ENCODE data around the gene SLC36A2. TPM values are rescaled to one million over a fixed set of nuclear protein-coding genes. Genes with fewer than 3 reads are reported as not detected.
"Not testable (repeated sequence)": the region's sequence is repeated elsewhere in the genome, so short reads cannot be mapped to it uniquely, and the experiment has no call there.

Gene SLC36A2
- total RNA-seq, 1 donor from 2014 or later: not detected

DNA sequence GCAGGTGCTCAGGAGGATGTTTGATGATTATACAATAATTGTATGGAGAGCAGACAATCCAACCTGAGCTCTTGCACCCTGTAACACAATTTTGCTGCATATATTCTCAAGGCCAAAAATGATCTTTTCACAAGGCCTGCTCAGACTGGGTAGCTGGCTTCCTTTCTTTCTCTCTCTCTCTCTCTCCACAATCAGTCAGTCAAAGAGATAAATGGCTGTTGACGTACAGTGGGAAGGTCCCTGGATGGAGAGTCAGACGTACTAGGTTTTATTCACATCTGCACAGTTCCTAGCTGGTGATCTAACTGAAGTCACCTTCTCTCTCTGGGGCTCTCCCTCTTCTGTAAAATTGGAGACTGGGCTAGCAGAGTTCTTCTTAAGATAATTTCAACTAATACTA is 19.8 kb downstream of the SLC36A2 start:
- no peak for DNase-seq (ENCODE audit: low spot score)

DNA sequence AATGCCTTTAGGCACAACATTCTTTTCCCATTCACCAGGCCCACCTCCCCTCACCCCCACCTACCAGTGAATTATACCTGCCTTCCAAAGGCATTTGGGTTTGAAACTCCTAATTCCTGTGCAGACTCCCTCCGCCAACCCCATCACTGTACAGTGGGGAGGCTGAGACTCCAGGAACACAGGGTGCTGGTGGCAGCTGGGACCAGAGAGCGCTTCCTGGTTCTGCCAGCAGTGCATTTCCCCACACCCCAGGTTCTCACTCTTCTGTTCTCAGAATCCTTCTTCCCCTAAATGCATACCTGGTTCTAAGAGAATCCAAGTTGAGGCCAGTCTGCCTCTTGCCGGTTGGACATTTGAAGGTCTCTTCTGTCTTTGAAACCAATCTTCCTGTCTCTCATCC is 21.1 kb downstream of the SLC36A2 start:
- no peak for DNase-seq (ENCODE audit: low spot score)

DNA sequence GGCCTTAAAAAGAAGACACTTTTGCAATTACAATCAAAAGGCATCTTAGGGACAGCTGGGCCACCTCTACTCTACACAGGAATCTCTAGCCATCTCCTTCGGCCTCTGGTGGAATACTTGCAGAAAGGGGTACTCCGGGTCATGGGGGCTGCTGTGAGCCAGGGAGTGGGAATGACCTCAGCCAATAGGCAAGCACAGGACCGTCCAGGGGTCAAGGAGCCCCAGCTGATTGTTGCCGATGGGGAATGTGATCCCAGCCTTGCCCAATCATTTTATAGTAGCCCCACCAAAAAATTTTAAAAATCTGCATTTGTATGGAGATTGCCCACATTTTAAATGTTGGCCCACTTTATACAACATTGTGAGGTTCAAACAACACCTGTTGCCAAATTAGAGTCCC is 26.9 kb downstream of the SLC36A2 start:
- DNase-seq (ENCODE audit: low spot score): no peak

DNA sequence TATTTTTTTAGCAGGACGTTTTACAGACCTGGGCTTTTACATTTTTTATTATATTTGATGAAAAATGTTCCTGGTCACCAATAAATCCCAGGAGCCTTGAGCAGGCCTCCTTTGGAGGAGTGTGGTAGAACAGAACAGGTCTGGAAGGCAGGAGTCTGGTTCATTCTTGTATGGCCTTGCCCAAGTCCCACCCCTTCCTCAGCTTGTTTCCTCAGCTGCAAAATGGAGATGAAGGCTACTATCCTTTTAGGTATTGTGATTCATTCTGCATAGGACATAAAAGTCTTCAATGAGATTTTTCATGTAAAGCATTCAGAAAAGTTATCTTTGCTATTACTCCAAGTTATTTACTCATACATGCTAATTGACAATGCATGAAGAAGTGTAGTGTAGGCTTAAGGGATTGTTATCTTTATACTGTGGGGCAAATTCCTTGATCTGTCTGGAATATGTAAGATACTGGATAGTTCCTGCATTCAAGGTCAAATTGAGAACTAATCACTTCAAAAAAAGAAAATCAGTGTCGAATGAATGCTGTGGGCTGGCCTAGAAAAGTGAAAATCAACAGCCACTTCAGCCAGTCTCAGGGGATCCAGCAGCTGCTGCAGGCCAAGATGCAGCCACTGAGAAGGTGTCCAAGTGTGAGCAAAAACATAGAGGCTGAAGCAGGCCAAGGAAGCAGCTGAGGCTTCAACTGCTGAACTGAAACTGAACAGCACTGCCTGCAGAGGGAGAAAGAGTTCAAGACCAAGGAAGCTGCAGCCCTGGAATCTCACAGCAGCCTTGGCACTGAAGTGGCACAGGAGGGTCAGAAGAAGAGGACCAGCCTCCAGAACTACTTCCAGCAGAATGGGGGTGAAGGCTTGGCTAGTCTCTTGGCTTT is 28.3 kb downstream of the SLC36A2 start:
- no peak for DNase-seq (ENCODE audit: low spot score)

DNA sequence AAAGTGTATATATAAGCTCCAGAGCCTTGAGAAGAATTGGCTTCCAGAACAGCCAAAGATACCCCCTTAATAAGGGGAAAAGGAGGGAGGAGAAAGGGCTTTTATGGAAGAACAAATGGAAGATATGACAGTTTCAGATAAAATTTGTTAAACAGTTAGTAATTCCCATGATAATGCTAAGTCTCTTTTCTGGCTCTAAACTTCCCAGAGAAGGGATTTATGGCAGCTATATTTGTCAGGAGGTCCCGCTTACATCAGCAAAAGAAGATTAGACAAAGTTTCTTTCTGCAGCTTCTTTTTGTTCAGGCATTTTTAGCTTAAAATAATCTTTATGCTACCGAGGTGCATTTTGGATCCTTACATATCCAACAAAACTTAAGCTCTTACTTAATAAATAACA is 29.5 kb downstream of the SLC36A2 start:
- DNase-seq (ENCODE audit: low spot score): no peak

DNA sequence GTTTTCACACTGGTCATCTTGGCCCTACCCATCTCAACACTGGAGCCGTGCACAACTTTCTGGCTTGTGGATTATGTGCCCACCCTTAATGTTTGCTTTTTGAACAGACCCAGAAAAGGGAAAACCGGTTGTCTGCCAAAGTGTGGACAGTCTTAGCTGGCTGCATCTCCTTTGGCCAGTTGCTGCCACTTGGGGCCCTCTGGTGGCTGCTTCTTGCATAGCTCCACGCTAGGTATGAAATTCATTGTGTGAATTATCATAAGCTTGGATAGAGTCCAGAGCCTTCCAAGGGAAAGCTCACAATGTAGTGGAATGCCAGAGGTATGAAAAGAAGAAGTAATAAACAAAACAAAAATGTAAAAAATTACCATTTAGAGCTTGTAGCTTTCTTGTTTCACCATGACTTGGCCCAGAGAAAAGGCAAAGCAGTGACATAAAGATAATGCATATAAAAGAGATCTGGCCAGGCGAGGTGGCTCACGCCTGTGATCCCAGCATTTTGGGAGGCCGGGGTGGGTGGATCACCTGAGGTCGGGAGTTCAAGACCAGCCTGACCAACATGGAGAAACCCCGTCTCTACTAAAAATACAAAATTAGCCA is 31.3 kb downstream of the SLC36A2 start:
- no peak for DNase-seq (ENCODE audit: low spot score)

DNA sequence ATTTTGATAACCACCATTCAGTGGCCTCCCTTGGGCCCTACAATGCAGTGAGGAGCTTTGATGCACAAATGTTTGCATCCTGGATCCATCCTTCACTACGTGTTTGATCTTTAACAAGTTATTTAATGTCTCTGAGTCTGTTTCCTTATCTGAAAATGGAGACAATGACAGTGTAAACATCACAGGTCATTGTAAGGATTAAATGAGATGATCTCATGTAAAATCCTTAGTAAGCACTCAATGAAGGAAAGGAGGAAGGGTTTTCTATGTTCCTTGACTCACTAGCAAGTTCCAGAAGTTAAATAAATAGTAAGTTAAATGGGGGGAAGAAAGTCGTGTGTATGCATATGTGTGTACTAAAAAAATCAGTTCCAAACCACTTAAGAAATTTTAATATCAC is 34.0 kb downstream of the SLC36A2 start:
- no peak for DNase-seq (ENCODE audit: low spot score)

DNA sequence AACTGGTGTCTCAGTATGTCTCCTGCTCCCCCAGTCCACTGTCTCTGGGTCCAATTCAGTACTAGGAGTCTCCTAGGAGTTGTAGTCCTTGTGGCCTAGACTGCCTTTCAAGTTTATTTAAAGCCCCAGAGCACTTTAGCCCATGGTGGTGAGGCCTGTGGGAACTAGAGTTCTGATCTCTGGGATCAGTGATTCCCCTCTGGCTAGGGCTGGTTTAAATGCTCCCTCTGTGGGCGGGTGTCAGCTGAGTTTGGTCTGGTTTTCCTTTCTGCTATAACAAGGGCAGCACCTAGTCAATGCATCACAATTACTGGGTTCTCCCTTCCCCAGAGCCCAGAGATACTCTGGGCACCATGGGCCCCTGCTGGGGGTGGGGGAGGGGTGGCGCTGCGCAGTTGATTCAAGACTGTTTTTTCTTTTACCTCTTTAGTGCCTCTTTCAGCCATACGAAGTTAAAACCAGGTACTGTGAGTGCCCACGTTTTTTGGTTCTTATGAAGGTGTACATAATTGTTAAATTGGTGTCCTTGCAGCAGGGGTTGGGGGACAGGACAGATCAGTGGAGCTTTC is 34.5 kb downstream of the SLC36A2 start:
- no peak for DNase-seq (ENCODE audit: low spot score)

DNA sequence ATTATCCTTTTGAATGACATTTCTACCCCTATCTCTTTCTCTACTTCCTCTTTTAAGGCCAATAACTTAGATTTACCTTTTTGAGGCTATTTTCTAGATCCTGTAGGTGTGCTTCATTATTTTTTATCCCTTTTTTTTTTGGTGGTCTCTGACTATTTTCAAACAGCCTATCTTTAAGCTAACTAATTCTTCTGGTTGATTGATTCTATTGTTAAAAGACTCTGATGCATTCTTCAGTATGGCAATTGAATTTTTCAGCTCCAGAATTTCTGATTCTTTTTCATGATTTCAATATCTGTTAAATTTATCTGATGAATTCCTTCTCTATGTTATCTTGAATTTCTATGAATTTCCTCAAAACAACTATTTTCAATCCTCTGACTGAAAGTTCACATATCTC is 36.4 kb downstream of the SLC36A2 start:
- DNase-seq (ENCODE audit: low spot score): no peak

DNA sequence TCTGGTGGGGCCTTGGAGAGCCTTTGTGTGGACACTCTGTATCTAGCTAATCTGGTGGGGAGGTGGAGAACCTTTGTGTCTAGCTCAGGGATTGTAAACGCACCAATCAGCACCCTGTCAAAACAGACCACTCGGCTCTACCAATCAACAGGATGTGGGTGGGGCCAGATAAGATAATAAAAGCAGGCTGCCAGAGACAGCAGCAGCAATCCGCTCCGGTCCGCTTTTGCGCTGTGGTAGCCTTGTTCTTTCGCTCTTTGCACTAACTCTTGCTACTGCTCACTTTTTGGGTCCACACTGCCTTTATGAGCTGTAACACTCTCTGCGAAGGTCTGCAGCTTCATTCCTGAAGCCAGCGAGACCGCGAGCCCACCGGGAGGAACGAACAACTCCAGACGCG is 37.5 kb downstream of the SLC36A2 start:
- DNase-seq (ENCODE audit: low spot score): not testable (repeated sequence)

DNA sequence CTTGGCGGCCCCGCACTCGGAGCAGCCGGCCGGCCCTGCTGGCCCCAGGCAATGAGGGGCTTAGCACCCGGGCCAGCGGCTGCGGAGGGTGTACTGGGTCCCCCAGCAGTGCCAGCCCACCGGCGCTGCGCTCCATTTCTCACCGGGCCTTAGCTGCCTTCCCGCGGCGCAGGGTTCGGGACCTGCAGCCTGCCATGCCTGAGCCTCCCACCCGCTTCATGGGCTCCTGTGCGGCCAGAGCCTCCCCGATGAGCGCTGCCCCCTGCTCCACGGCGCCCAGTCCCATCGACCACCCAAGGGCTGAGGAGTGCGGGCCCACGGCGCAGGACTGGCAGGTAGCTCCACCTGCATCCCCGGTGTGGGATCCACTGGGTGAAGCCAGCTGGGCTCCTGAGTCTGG is 38.1 kb downstream of the SLC36A2 start:
- DNase-seq (ENCODE audit: low spot score): not testable (repeated sequence)

DNA sequence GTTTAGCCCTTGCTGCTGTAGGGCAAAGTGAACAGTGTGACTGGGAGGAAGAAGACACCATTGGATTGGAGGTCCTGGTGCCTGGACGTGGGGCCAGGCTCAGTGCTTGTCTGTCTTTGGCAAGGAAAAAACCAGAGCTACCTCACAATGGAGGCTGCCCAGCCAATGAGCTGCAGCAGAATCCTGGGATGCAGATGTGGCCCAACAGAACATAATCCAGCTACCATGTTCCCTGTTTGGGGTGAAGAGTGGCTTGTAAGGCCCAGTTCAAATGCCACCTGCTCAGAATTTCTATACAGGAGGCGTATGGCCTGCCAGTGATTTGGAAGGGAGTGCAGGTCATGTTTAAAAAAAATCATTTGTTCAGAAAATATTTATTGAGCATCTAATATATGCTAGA is 43.7 kb downstream of the SLC36A2 start, which contains the start of gene SLC36A3:
Gene SLC36A3, minus strand, starts transcription at position 101 of the 400 bp plus-strand sequence. CDS start 412 bp downstream, outside the sequence.
- no peak for DNase-seq (ENCODE audit: low spot score)

DNA sequence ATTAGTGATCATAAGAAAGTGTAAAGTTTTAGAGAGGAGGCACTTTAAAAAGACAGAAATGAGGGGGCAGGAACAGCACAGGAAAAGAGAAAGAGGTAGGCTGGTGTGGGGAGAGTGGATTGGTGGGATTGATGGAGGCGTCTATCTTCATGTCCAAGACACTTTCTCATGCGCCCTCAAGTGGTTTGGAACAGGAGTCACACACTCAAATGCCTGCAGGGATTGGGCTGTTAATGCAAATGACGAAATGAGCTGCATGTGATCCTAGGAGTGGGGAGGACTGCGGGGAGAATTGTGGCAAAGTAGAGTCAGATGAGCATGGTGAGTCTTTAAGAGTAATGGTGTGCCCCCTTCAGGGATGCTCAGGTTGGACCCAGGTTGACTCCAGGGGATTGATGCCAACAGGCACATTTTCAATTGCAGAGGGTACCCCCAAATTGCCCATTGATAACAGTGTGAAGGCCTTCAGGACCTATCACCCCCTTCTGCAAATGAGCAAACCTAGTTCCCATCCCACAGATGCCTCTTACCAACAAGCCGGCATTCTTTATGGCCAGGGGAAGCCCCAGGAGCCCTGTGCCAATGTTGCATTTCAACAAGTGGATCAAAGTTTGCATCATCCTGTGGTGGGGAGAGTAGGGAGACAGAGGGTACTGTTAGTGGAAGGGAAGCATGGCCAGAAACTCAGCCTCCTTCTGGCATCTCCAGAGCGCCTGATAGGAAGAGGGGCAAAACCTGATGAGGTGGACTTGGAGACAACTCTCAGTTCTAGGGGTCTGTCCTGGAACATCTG is 49.1 kb downstream of the SLC36A2 start:
- no peak for DNase-seq (ENCODE audit: low spot score)

DNA sequence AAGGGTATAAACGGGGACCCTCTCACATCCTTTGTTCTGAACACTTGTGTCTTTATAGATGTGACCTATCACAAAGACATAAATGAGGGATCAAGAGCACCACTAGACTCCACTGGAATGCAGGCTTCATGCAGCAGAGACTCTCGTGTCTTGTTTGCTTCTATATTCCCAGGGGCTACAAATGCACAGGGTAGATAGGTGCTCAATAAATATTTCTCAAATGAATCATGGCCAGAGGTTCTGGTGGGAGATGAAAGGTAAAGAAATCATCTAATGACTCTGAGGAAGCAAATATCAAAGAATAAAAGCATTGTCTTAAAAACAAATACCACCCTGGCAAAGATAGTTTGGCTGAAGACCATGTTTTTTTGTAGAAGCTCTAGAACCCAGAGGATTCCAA is 50.4 kb downstream of the SLC36A2 start:
- no peak for DNase-seq (ENCODE audit: low spot score)

DNA sequence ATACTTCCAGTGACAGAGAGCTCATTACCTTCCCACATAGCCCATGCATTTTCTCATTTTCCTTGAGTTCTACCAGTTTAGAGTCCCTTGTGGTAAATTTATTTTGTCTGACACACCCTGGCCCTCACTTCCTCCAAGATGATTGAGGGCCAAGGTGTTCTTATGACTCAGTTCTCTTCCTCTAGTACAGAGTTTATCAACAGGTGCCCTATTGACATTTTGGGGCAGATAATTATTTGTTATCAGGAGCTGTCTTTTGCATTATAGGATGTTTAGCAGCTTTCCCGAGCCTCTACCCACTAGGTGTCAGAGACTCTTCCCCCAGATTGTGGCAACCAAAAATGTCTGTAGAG is 50.9 kb downstream of the SLC36A2 start:
- no peak for DNase-seq (ENCODE audit: low spot score)

DNA sequence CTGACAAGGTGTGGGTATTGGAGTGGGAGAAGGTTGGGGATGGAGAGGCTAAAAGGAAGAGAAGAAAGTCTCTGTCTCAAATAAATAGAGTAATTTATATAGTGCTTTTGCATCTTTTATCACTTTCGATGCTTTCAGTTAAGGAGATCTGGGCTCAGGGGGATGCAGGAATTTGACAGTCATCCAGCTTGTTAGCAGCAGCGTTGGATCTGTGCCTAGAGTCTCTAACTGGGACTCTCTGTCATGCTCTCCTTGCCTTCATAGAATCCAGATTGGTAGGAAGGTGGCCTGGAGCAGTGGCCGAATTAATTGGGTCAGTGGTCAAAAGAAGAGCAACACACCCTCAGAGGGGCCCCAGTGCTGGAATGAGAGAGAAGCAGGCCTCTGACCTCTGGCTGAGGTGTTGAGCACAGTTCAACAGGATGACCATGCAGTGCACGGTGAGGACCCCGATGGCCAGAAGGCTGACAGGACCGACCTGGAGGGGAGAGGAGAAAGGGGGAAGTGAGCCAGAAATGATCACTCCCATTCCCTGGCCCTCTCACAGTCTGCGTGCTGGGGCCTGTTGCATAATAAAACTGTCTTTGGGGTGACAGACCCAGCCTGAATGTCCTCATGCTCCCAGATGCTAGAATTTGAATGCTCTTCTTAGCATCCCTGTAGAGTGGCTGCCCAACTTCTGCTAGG is 51.4 kb downstream of the SLC36A2 start:
- no peak for DNase-seq (ENCODE audit: low spot score)

DNA sequence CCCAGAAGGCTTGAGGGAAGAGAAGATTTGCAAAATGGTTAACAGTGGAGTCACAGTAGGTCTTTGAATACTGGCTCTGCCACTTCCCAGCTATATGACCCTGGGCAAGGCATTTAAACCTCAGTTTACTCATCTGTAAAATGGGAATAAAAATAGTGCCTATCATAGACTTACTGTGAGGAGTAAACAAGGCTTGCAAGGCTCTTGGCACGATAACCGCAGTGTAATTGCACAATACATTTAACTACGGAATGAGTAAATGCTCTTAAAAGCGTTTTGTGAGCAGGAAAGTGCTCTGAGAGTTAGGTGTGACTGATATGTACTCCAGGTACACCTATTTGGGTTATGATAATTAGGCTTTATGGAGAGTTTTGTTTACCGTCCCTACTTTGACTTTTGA is 52.2 kb downstream of the SLC36A2 start:
- no peak for DNase-seq (ENCODE audit: low spot score)

DNA sequence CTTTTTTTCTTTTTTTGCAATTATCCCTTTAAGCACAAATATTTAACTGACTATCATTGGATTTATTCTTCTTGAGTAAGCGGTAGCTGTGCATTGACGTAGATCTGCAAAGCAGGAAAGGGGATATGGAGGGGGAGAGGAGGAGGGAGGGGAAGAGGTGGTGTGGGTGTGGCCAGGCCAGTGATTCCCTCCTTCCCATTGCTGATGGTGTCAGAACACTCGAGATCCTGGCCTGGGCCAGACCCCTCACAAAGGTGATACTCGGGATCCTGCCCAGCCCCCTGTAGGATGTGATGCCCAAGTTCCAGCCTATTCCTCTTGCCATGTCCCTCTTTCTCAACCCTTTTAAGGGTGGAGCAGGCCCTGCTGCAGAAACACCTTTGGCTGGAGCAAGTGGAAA is 53.7 kb downstream of the SLC36A2 start:
- no peak for DNase-seq (ENCODE audit: low spot score)

DNA sequence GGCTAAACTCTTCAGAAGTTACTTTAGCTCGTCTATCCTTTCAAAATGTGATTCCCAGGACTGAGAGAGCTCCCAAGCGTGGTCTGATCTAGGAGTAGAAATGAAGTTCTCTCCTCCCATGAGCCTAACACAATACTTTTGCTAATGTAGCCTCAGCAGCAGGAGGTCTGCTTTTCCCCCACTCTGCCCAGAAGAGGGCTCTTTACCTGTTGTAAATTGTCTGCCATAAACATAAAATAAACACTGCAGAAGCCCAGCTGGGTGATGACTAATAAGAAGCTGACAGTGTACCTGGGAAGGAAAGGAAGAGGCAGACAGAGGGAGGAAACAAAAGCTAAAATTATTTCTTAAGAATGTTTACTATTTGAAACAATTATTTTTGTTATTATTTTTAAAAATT is 59.2 kb downstream of the SLC36A2 start:
- DNase-seq (ENCODE audit: low spot score): no peak

DNA sequence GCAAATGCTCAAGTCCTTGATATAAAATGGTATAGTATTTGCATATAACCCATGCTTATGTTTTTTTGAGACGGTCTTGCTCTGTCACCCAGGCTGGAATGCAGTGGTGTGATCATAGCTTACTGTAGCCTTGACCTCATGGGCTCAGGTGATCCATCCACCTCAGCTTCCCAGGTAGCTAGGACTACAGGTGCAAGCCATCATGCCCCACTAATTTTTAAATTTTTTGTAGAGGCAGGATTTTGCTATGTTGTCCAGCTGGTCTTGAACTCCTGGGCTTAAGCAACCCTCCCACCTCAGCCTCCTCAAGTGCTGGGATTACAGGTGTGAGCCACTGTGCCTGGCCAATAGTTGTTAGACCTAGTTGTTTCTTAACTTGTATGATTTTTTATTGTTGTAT is 61.1 kb downstream of the SLC36A2 start:
- no peak for DNase-seq (ENCODE audit: low spot score)

DNA sequence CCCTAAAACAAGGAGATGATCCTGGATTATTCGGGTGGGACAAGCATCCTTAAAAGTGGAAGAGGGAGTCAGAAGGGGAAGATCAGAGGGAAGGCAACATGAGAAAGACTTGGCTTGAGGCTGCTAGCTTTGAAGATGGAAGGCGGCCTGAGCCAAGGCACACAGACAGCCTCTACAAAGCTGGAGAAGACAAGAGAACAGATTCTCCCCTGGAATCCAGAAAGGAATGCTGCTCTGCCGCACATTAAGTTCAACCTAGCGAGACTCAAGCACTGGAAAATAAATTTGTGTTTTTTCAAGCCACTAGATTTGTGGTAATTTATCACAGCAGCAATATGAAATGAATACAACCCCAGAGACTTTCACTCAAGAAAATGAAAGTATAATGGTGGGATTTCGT is 61.7 kb downstream of the SLC36A2 start:
- no peak for DNase-seq (ENCODE audit: low spot score)

Measured in mesenteric fat pad (tissue), 1 donor.